H1 (cell line): ENCODE data around the gene EIF4EBP3. TPM values are rescaled to one million over a fixed set of nuclear protein-coding genes. Genes with fewer than 3 reads are reported as not detected.

Experiments used
- BCL11A ChIP-seq, 2 experiments: IDR thresholded peaks; one replicate each; pipeline ENCODE4 v1.6.1; 2011; ENCODE audit warnings: low read depth in 2 of 2, low read length in 2 of 2, mild to moderate bottlenecking in 2 of 2
- BRCA1 ChIP-seq: IDR thresholded peaks from 2 replicates; pipeline ENCODE4 v1.6.1; 2012; ENCODE audit warnings: low read depth, low read length, improper control_type of control experiment
- CBX5 ChIP-seq: fragments of 300-800, 300-1000 bp; sonication (generic); IDR thresholded peaks from 2 replicates; pipeline ENCODE4 v1.7.1; 2016; ENCODE audit warnings: antibody characterized with exemption, low read length, low read depth
- CHD1 ChIP-seq: IDR thresholded peaks from 2 replicates; pipeline ENCODE4 v1.6.1; 2012; ENCODE audit warnings: low read depth, low read length, improper control_type of control experiment
- CHD7 ChIP-seq: fragments of 300-600 bp; sonication (generic); IDR thresholded peaks from 2 replicates; pipeline ENCODE4 v1.7.1; 2012; ENCODE audit warnings: low read length, moderate library complexity, mild to moderate bottlenecking, inconsistent platforms; ENCODE audit not compliant: insufficient replicate concordance
- KDM1A ChIP-seq: fragments of 200-600, 300-600 bp; sonication (generic); IDR thresholded peaks from 2 replicates; pipeline ENCODE4 v1.7.1; 2016; ENCODE audit warnings: mild to moderate bottlenecking, low read length, borderline replicate concordance
- KDM4A ChIP-seq: IDR thresholded peaks from one replicate; pipeline ENCODE4 v1.7.1; 2012; ENCODE audit warnings: low read depth, mild to moderate bottlenecking, moderate library complexity, low read length, inconsistent platforms; ENCODE audit not compliant: severe bottlenecking
- MAX ChIP-seq: IDR thresholded peaks from 2 replicates; pipeline ENCODE4 v1.6.1; 2012; ENCODE audit warnings: inconsistent platforms
- POU5F1 ChIP-seq: IDR thresholded peaks from 2 replicates; pipeline ENCODE4 v1.6.1; 2011; ENCODE audit warnings: low read depth, mild to moderate bottlenecking, low read length, moderate library complexity
- TAF7 ChIP-seq: optimal IDR thresholded peaks from 2 replicates; pipeline ENCODE3; 2011; ENCODE audit warnings: low read depth, mild to moderate bottlenecking, inconsistent platforms, low read length, moderate library complexity, borderline replicate concordance
- polyA plus RNA-seq, 7 experiments: library from polyadenylated mRNA; depleted of rRNA in 3 of 7; stranded (reverse) in 5 of 7; unstranded in 2 of 7; fragments of >200 nt in 5 of 7; fragments of 200-250 nt in 2 of 7; gene quantifications; 1 replicate in 5 of 7; 2 replicates in 1 of 7; 4 replicates in 1 of 7; pipeline versions ENCODE4 v1.2.1 to v1.2.3, GENCODE V29; 2011 to 2013; ENCODE audit warnings: missing spikeins in 2 of 7, mixed read lengths in 2 of 7
- total RNA-seq: library from RNA; stranded (reverse); fragmentation: NEBNext Ultra II Directional; extraction: Animal tissue kit (Norgen Biotek cat#: 25700); gene quantifications from 2 replicates; pipeline ENCODE4 v1.2.1, GENCODE V29; 2021

Gene EIF4EBP3
- total and polyA plus RNA-seq, 2 of the 8 experiments (the other 6 are each of a cell fraction or from before 2014, with no cell fraction given), result 11.1 to 11.7 TPM

- no peak for TF ChIP-seq CHD7
- TF ChIP-seq BCL11A (IDR thresholded peaks at IDR 0.05; ENCODE audit: low read depth in 2 of 2, low read length in 2 of 2), result no peak
- TF ChIP-seq CBX5, result no peak
- TF ChIP-seq POU5F1, result no peak
- TF ChIP-seq TAF7, result no peak
- TF ChIP-seq MAX, result peak; percentile 99
- TF ChIP-seq CHD1, result no peak
- no peak for TF ChIP-seq KDM1A
- no peak for TF ChIP-seq BRCA1
- peak; percentile 32 for TF ChIP-seq KDM4A
These were observed at the start of gene EIF4EBP3 (continued) for GRCh38 chr5:140547508-140548299.
